SK-N-MC (cell line): ENCODE data around the gene HELB.

ENCODE experiments used
- DNase-seq: peaks from one replicate; pipeline ENCODE4 v3.0.0-alpha.2; 2011; ENCODE audit warnings: low read depth, low spot score
- H3K27ac ChIP-seq: fragments of 200-600 bp; sonication (generic); 2 replicates; pipeline ENCODE4 v1.5.1; 2016; ENCODE audit warnings: mixed run types
- H3K36me3 ChIP-seq: fragments of 200-600 bp; sonication (generic); 2 replicates; pipeline ENCODE4 v1.6.1; 2017; ENCODE audit warnings: antibody characterized with exemption, low read length, mixed read lengths; ENCODE audit not compliant: insufficient read depth
- H3K4me3 ChIP-seq: fragments of 200-600 bp; sonication (generic); 2 replicates; pipeline ENCODE4 v1.5.1; 2016
- H3K9ac ChIP-seq: fragments of 200-600 bp; sonication (generic); 2 replicates; pipeline ENCODE4 v1.8.0; 2017; ENCODE audit warnings: mixed run types, mixed read lengths; ENCODE audit not compliant: insufficient read length
- H3K9me3 ChIP-seq: fragments of 200-600 bp; sonication (generic); 2 replicates; pipeline ENCODE4 v1.6.1; 2017; ENCODE audit warnings: low read depth, mild to moderate bottlenecking, antibody characterized with exemption, low read length, moderate library complexity, mixed read lengths
- EZH2 ChIP-seq: fragments of 200-600 bp; sonication (generic); IDR thresholded peaks from one replicate; pipeline ENCODE4 v1.6.1; 2017; ENCODE audit warnings: antibody characterized with exemption
- FOXP2 ChIP-seq: optimal IDR thresholded peaks from 2 replicates; pipeline ENCODE3; 2011; ENCODE audit warnings: mild to moderate bottlenecking, moderate library complexity; ENCODE audit not compliant: insufficient read depth; ENCODE audit errors: extremely low read length, control extremely low read depth
- POLR2AphosphoS5 ChIP-seq: IDR thresholded peaks from 2 replicates; pipeline ENCODE4 v1.6.1; 2012; ENCODE audit warnings: mild to moderate bottlenecking, low read depth, low read length, borderline replicate concordance

Gene HELB

GRCh38 chr12:66312189-66312588 lies 9.9 kb downstream of the HELB start:
- Histone ChIP-seq H3K4me3 (no peak overlapping the region), H3K9me3 (no peaks in the 10 kb centered on the region), H3K9ac (no peak overlapping the region), H3K36me3 (peaks cover 11% of the 10 kb centered on the region; the same call in 1 of the 2 replicates), H3K27ac (no peak overlapping the region)
- no peak for DNase-seq
- no peak for TF ChIP-seq FOXP2
- TF ChIP-seq POLR2AphosphoS5, result no peak

GRCh38 chr12:66314278-66314677 lies 12.0 kb downstream of the HELB start:
- Histone ChIP-seq H3K27ac (no peak overlapping the region), H3K36me3 (peaks cover 11% of the 10 kb centered on the region; the same call in 1 of the 2 replicates), H3K4me3 (no peak overlapping the region), H3K9ac (no peak overlapping the region), H3K9me3 (no peaks in the 10 kb centered on the region)
- DNase-seq, result no peak
- no peak for TF ChIP-seq FOXP2
- TF ChIP-seq EZH2, result no peak
- no peak for TF ChIP-seq POLR2AphosphoS5

- H3K9ac ChIP-seq, result no peak overlapping the region
- H3K9me3 ChIP-seq, result no peaks in the 10 kb centered on the region
- no peak for TF ChIP-seq FOXP2
- TF ChIP-seq EZH2, result no peak
- TF ChIP-seq POLR2AphosphoS5, result no peak
- no peak overlapping the region for H3K4me3 ChIP-seq
- H3K36me3 ChIP-seq, result no peaks in the 10 kb centered on the region
- DNase-seq, result peak; percentile 6
- H3K27ac ChIP-seq, result no peak overlapping the region
Observed at GRCh38 chr12:66319266-66319954, 17.1 kb downstream of the HELB start.

- no peak for DNase-seq
- TF ChIP-seq EZH2, result no peak
- no peak for TF ChIP-seq FOXP2
- no peak for TF ChIP-seq POLR2AphosphoS5
- H3K9me3 ChIP-seq, result no peaks in the 10 kb centered on the region
- no peaks in the 10 kb centered on the region for H3K36me3 ChIP-seq
- H3K27ac ChIP-seq, result no peak overlapping the region
- H3K4me3 ChIP-seq, result no peak overlapping the region
- no peak overlapping the region for H3K9ac ChIP-seq
Observed at GRCh38 chr12:66320996-66321395, 18.7 kb downstream of the HELB start.

- H3K9ac ChIP-seq, result no peak overlapping the region
- DNase-seq, result no peak
- no peaks in the 10 kb centered on the region for H3K36me3 ChIP-seq
- no peak overlapping the region for H3K4me3 ChIP-seq
- TF ChIP-seq POLR2AphosphoS5 (no peak), EZH2 (no peak), FOXP2 (no peak)
- H3K9me3 ChIP-seq, result no peaks in the 10 kb centered on the region
- H3K27ac ChIP-seq, result no peak overlapping the region
Observed at GRCh38 chr12:66321435-66321834, 19.1 kb downstream of the HELB start.

- Histone ChIP-seq H3K36me3 (no peaks in the 10 kb centered on the region), H3K9me3 (no peaks in the 10 kb centered on the region), H3K27ac (no peak overlapping the region), H3K9ac (no peak overlapping the region), H3K4me3 (no peak overlapping the region)
- no peak for TF ChIP-seq POLR2AphosphoS5
- no peak for TF ChIP-seq EZH2
- DNase-seq, result no peak
Observed at GRCh38 chr12:66323017-66323416, 20.7 kb downstream of the HELB start.

- no peaks in the 10 kb centered on the region for H3K36me3 ChIP-seq
- H3K4me3 ChIP-seq, result no peak overlapping the region
- TF ChIP-seq POLR2AphosphoS5 (no peak), EZH2 (no peak), FOXP2 (no peak)
- no peak overlapping the region for H3K9ac ChIP-seq
- no peak for DNase-seq
- H3K9me3 ChIP-seq, result no peaks in the 10 kb centered on the region
- H3K27ac ChIP-seq, result no peak overlapping the region
Observed at GRCh38 chr12:66329941-66330340, 27.6 kb downstream of the HELB start.

GRCh38 chr12:66331016-66331415 lies 28.7 kb downstream of the HELB start:
- no peak for DNase-seq

GRCh38 chr12:66331814-66332213 lies 29.5 kb downstream of the HELB start:
- Histone ChIP-seq H3K36me3 (no peaks in the 10 kb centered on the region), H3K9ac (no peak overlapping the region), H3K4me3 (no peak overlapping the region), H3K9me3 (no peaks in the 10 kb centered on the region), H3K27ac (no peak overlapping the region)
- no peak for DNase-seq
- TF ChIP-seq POLR2AphosphoS5 (no peak), FOXP2 (no peak), EZH2 (no peak)

More at GRCh38 chr12:66331016-66331415, 28.7 kb downstream of the HELB start:
- no peaks in the 10 kb centered on the region for H3K9me3 ChIP-seq
- H3K27ac ChIP-seq, result no peak overlapping the region
- no peak overlapping the region for H3K4me3 ChIP-seq
- TF ChIP-seq EZH2, result no peak
- TF ChIP-seq POLR2AphosphoS5, result no peak
- no peak for TF ChIP-seq FOXP2
- H3K9ac ChIP-seq, result no peak overlapping the region
- H3K36me3 ChIP-seq, result no peaks in the 10 kb centered on the region

GRCh38 chr12:66335746-66336145 lies 33.5 kb downstream of the HELB start:
- H3K9me3 ChIP-seq, result no peaks in the 10 kb centered on the region
- no peaks in the 10 kb centered on the region; the same call in 1 of the 2 replicates for H3K36me3 ChIP-seq
- no peak overlapping the region for H3K27ac ChIP-seq
- DNase-seq, result no peak
- no peak overlapping the region for H3K4me3 ChIP-seq
- no peak for TF ChIP-seq FOXP2
- TF ChIP-seq EZH2, result no peak
- TF ChIP-seq POLR2AphosphoS5, result no peak
- no peak overlapping the region for H3K9ac ChIP-seq
